ENCODE data around the gene ZNF532. TPM values are rescaled to one million over a fixed set of nuclear protein-coding genes. Genes with fewer than 3 reads are reported as not detected.
A peak's percentile ranks its signal among the peaks of the same experiment; 100 is the strongest.

The ZNF532 gene
- total RNA-seq, 6 experiments from 2014 or later = 43.1 to 56.6 (median 50.1) TPM

- Mint-ChIP-seq H3K27me3 (ENCODE audit: insufficient read depth) (no peaks in the 10 kb centered on the region; the same call in 1 of the 2 replicates), H3K4me3 (no peak overlapping the region), H3K36me3 (ENCODE audit: low read depth) (no peaks in the 10 kb centered on the region), H3K27ac (no peak overlapping the region), H3K9me3 (no peaks in the 10 kb centered on the region), H3K4me1 (ENCODE audit: low read depth) (peaks cover 15% of the 10 kb centered on the region)
- TF ChIP-seq CTCF (IDR thresholded peaks at IDR 0.05) = no peak
- DNase-seq = no peak
These were observed 162.2 kb downstream of the ZNF532 start for GRCh38 chr18:59026831-59027410.

GRCh38 chr18:59029663-59030429, 165.2 kb downstream of the ZNF532 start:
- Mint-ChIP-seq H3K36me3 (ENCODE audit: low read depth) (no peaks in the 10 kb centered on the region), H3K9me3 (no peaks in the 10 kb centered on the region), H3K27me3 (ENCODE audit: insufficient read depth) (peaks cover 2% of the 10 kb centered on the region; the same call in 1 of the 2 replicates), H3K4me3 (no peak overlapping the region), H3K4me1 (ENCODE audit: low read depth) (peaks cover under 1% of the 10 kb centered on the region; the same call in 1 of the 2 replicates), H3K27ac (no peak overlapping the region; the same call in 1 of the 2 replicates)
- no peak for TF ChIP-seq CTCF (IDR thresholded peaks at IDR 0.05)
- no peak for DNase-seq

GRCh38 chr18:59032308-59032707, 167.6 kb downstream of the ZNF532 start:
- Mint-ChIP-seq H3K4me1 (ENCODE audit: low read depth) (no peaks in the 10 kb centered on the region), H3K36me3 (ENCODE audit: low read depth) (no peaks in the 10 kb centered on the region), H3K27ac (no peak overlapping the region), H3K4me3 (no peak overlapping the region), H3K27me3 (ENCODE audit: insufficient read depth) (peaks cover 2% of the 10 kb centered on the region; the same call in 1 of the 2 replicates), H3K9me3 (no peaks in the 10 kb centered on the region)
- TF ChIP-seq CTCF (IDR thresholded peaks at IDR 0.05) = no peak
- no peak for DNase-seq

- Mint-ChIP-seq H3K27ac (no peak overlapping the region), H3K4me3 (no peak overlapping the region), H3K9me3 (no peaks in the 10 kb centered on the region), H3K4me1 (ENCODE audit: low read depth) (no peaks in the 10 kb centered on the region), H3K27me3 (ENCODE audit: insufficient read depth) (peaks cover 2% of the 10 kb centered on the region), H3K36me3 (ENCODE audit: low read depth) (no peaks in the 10 kb centered on the region)
- DNase-seq = peak; percentile 14
- no peak for TF ChIP-seq CTCF (IDR thresholded peaks at IDR 0.05)
These were observed 168.7 kb downstream of the ZNF532 start for GRCh38 chr18:59033359-59033758.

GRCh38 chr18:59033974-59034373, 169.3 kb downstream of the ZNF532 start:
- no peak for DNase-seq
- no peaks in the 10 kb centered on the region for H3K9me3 Mint-ChIP-seq
- no peaks in the 10 kb centered on the region for H3K36me3 Mint-ChIP-seq (ENCODE audit: low read depth)
- H3K27me3 Mint-ChIP-seq (ENCODE audit: insufficient read depth) = peaks cover 3% of the 10 kb centered on the region
- H3K27ac Mint-ChIP-seq = no peak overlapping the region
- no peaks in the 10 kb centered on the region for H3K4me1 Mint-ChIP-seq (ENCODE audit: low read depth)
- no peak for TF ChIP-seq CTCF (IDR thresholded peaks at IDR 0.05)
- H3K4me3 Mint-ChIP-seq = no peak overlapping the region
